ENCODE data around the gene ABCC8.

- TF ChIP-seq CTCF (IDR thresholded peaks at IDR 0.05) (no peak), POLR2A (IDR thresholded peaks at IDR 0.05) (no peak)
Measured at GRCh38 chr11:17519061-17519885, 42.6 kb upstream of the ABCC8 start.
